Measurements from ENCODE around the gene IFT27.

The IFT27 gene

GRCh38 chr22:36775964-36776669 is at the start of gene IFT27:
TSS of gene IFT27 (minus strand) at chr22:36776119. CDS start at chr22:36775707, 412 bp downstream.
- DNase-seq: peak; percentile 100

- no peak for DNase-seq
Measured at GRCh38 chr22:36824655-36825054, 48.7 kb upstream of the IFT27 start.

GRCh38 chr22:36823186-36823839 is 47.4 kb upstream of the IFT27 start:
- no peak for DNase-seq

GRCh38 chr22:36822581-36822980 is 46.7 kb upstream of the IFT27 start:
- DNase-seq: no peak

- DNase-seq: no peak
Measured at GRCh38 chr22:36819112-36819511, 43.2 kb upstream of the IFT27 start.

- DNase-seq: no peak
Measured at GRCh38 chr22:36818010-36818642, 42.2 kb upstream of the IFT27 start.

- no peak for DNase-seq
Measured at GRCh38 chr22:36817525-36817848, 41.6 kb upstream of the IFT27 start.

GRCh38 chr22:36816636-36817524 is 41.0 kb upstream of the IFT27 start, which contains the start of gene PVALB:
TSS of gene PVALB (minus strand) at chr22:36817035. CDS start at chr22:36817005, 30 bp downstream.
- no peak for DNase-seq

- no peak for DNase-seq
Measured at GRCh38 chr22:36816339-36816635, 40.4 kb upstream of the IFT27 start.

GRCh38 chr22:36815558-36816338 is 39.8 kb upstream of the IFT27 start:
- DNase-seq: no peak

- no peak for DNase-seq
Measured at GRCh38 chr22:36814801-36815200, 38.9 kb upstream of the IFT27 start.

- DNase-seq: no peak
Measured at GRCh38 chr22:36811094-36811800, 35.3 kb upstream of the IFT27 start.

- no peak for DNase-seq
Measured at GRCh38 chr22:36809351-36809750, 33.4 kb upstream of the IFT27 start.

GRCh38 chr22:36808721-36809344 is 32.9 kb upstream of the IFT27 start:
- DNase-seq: no peak

- DNase-seq: no peak
Measured at GRCh38 chr22:36807627-36808026, 31.7 kb upstream of the IFT27 start.

GRCh38 chr22:36806835-36807234 is 30.9 kb upstream of the IFT27 start:
- no peak for DNase-seq

- no peak for DNase-seq
Measured at GRCh38 chr22:36803358-36803757, 27.4 kb upstream of the IFT27 start.

- DNase-seq: no peak
Measured at GRCh38 chr22:36798674-36799066, 22.8 kb upstream of the IFT27 start.

- no peak for DNase-seq
Measured at GRCh38 chr22:36797911-36798673, 22.2 kb upstream of the IFT27 start.

GRCh38 chr22:36797374-36797773 is 21.5 kb upstream of the IFT27 start:
- no peak for DNase-seq

All from CD4-positive, alpha-beta T cell treated with Interleukin-15 for 1 hour (primary cell).